Measurements from ENCODE around the gene ATP6V0D1. TPM values are rescaled to one million over a fixed set of nuclear protein-coding genes. Genes with fewer than 3 reads are reported as not detected.

Gene ATP6V0D1
- total RNA-seq, 1 experiment from 2014 or later, result 76.6 TPM

DNA sequence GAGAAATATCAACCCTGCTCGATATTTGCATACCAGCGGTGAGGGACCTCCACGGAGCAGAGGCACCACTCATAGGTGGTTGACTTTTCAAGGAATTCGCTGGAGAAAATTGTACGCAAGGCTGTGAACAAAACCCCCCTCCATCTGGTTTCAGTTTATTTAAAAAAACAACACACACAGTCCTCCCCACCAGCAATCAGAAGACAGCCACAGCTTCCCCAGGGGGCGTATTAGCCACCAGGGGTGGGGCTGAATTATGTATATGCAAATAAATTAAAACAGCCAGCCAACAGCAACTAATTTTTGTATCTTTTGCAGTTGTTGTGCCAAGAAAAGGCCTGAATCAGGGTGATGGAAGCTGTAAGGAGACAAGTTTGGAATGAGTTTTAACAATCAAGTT, 55.9 kb downstream of the ATP6V0D1 start:
- H3K4me2 ChIP-seq (ENCODE audit: low read length), result no peak overlapping the region
- BruUV-seq (replicated peaks), result no TSS peak
- no peak overlapping the region for H3K9ac ChIP-seq (ENCODE audit: low read length)
- no peaks in the 10 kb centered on the region for H4K20me1 ChIP-seq (ENCODE audit: low read length)
- H3K4me1 ChIP-seq (ENCODE audit: insufficient read depth, low read length), result no peaks in the 10 kb centered on the region; the same call in 1 of the 2 replicates
- TF ChIP-seq, protein P1, sequence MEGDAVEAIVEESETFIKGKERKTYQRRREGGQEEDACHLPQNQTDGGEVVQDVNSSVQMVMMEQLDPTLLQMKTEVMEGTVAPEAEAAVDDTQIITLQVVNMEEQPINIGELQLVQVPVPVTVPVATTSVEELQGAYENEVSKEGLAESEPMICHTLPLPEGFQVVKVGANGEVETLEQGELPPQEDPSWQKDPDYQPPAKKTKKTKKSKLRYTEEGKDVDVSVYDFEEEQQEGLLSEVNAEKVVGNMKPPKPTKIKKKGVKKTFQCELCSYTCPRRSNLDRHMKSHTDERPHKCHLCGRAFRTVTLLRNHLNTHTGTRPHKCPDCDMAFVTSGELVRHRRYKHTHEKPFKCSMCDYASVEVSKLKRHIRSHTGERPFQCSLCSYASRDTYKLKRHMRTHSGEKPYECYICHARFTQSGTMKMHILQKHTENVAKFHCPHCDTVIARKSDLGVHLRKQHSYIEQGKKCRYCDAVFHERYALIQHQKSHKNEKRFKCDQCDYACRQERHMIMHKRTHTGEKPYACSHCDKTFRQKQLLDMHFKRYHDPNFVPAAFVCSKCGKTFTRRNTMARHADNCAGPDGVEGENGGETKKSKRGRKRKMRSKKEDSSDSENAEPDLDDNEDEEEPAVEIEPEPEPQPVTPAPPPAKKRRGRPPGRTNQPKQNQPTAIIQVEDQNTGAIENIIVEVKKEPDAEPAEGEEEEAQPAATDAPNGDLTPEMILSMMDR (conservative IDR thresholded peaks at IDR 0.05; ENCODE audit: low read depth, low read length), result no peak
- TF ChIP-seq EZH2 (IDR thresholded peaks at IDR 0.05; ENCODE audit: low read length, unreplicated experiment) (no peak), EZH2phosphoT487 (IDR thresholded peaks at IDR 0.05; ENCODE audit: borderline replicate concordance, low read length) (no peak)
- ChIA-PET POLR2A (ENCODE audit: unreplicated experiment) (no interaction called here), CTCF (no interaction called here)
- no peak overlapping the region for H3K27ac ChIP-seq (ENCODE audit: low read length)
- intact Hi-C loops (cut with micrococcal nuclease), result no loop called here
- H2AFZ ChIP-seq (ENCODE audit: low read length), result no peak overlapping the region
- H3K27me3 ChIP-seq (ENCODE audit: low read length), result no peaks in the 10 kb centered on the region
- H3K9me3 ChIP-seq (ENCODE audit: low read length), result no peaks in the 10 kb centered on the region
- no peaks in the 10 kb centered on the region for H3F3A ChIP-seq (ENCODE audit: low read length, unreplicated experiment)
- H3K36me3 ChIP-seq (ENCODE audit: low read depth, low read length), result no peaks in the 10 kb centered on the region
- H3K9me2 ChIP-seq (replicated peaks; ENCODE audit: low read length), result no peaks in the 10 kb centered on the region
- no peak overlapping the region for H3K4me3 ChIP-seq (ENCODE audit: low read length)
- no peaks in the 10 kb centered on the region for H3K79me2 ChIP-seq (ENCODE audit: low read length)
- ATAC-seq (no peak), DNase-seq (no peak)

DNA sequence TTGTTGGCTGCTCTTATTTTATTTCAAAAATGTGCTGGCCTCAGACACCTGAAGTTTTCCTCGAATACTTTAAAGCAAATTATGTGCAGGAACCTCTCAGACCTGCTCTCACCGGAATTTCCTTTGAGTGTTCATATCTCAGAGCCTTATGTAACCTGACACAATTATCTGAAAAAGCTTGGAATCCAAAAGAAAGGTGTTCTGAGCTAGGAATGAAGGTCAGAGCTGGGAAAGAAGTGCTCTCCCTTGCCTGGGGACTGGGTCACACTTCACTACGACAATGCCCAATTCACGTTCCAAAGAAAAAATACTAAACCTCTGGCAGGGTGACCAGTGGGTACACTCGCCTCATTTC, 56.7 kb downstream of the ATP6V0D1 start:
- H3K9ac ChIP-seq (ENCODE audit: low read length), result no peak overlapping the region
- H3K9me3 ChIP-seq (ENCODE audit: low read length), result no peaks in the 10 kb centered on the region
- no TSS peak for BruUV-seq (replicated peaks)
- no peaks in the 10 kb centered on the region for H3K27me3 ChIP-seq (ENCODE audit: low read length)
- TF ChIP-seq EZH2phosphoT487 (IDR thresholded peaks at IDR 0.05; ENCODE audit: borderline replicate concordance, low read length) (no peak), EZH2 (IDR thresholded peaks at IDR 0.05; ENCODE audit: low read length, unreplicated experiment) (no peak)
- TF ChIP-seq, protein P1 (conservative IDR thresholded peaks at IDR 0.05; ENCODE audit: low read depth, low read length), result no peak
- ChIA-PET CTCF (no interaction called here), POLR2A (ENCODE audit: unreplicated experiment) (no interaction called here)
- no peak for ATAC-seq
- no peaks in the 10 kb centered on the region for H3K9me2 ChIP-seq (replicated peaks; ENCODE audit: low read length)
- no peaks in the 10 kb centered on the region for H3K4me1 ChIP-seq (ENCODE audit: insufficient read depth, low read length)
- no peaks in the 10 kb centered on the region for H4K20me1 ChIP-seq (ENCODE audit: low read length)
- no peaks in the 10 kb centered on the region for H3K36me3 ChIP-seq (ENCODE audit: low read depth, low read length)
- no peaks in the 10 kb centered on the region for H3F3A ChIP-seq (ENCODE audit: low read length, unreplicated experiment)
- H3K4me2 ChIP-seq (ENCODE audit: low read length), result no peak overlapping the region
- no peak overlapping the region for H3K27ac ChIP-seq (ENCODE audit: low read length)
- H3K79me2 ChIP-seq (ENCODE audit: low read length), result no peaks in the 10 kb centered on the region
- no peak overlapping the region for H2AFZ ChIP-seq (ENCODE audit: low read length)
- intact Hi-C loops (cut with micrococcal nuclease), result no loop called here
- DNase-seq, result no peak
- H3K4me3 ChIP-seq (ENCODE audit: low read length), result no peak overlapping the region

DNA sequence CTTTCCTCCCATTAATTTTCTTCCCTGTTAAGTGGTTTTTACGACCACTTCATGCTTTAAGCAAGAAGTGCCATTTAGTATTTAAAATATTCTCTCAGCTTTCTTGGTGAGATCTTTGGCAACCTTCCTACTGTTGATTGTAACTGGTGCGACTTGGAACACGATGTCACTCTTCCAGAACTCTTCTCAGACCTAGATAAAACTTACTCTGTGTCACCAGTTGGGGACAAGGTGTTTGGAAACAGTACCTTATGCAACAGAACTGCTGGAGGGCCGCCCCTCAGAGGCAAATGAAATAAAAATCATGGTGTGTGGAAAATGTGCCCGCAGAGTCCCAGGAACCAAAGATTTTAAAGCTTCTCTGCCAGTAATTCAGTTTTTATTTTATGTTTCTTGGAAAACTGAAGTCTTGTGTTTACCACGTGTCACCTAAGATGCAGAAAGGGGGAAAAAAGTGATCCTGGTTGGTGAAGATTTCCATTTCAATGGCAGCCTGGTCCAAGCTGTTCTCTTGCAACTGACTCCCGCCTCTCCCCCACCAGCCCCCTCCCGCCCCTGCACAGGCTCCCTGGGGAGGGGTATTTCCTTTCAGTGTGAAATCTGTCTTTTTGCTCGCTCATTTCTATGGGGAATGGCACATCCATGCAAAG, 57.2 kb downstream of the ATP6V0D1 start:
- no peaks in the 10 kb centered on the region for H3K9me3 ChIP-seq (ENCODE audit: low read length)
- no peak for DNase-seq
- no peaks in the 10 kb centered on the region for H3K79me2 ChIP-seq (ENCODE audit: low read length)
- no peak overlapping the region for H3K4me2 ChIP-seq (ENCODE audit: low read length)
- H3F3A ChIP-seq (ENCODE audit: low read length, unreplicated experiment), result no peaks in the 10 kb centered on the region
- H3K4me1 ChIP-seq (ENCODE audit: insufficient read depth, low read length), result no peaks in the 10 kb centered on the region
- H3K4me3 ChIP-seq (ENCODE audit: low read length), result no peak overlapping the region
- ATAC-seq, result no peak
- H3K27me3 ChIP-seq (ENCODE audit: low read length), result no peaks in the 10 kb centered on the region
- H2AFZ ChIP-seq (ENCODE audit: low read length), result no peak overlapping the region
- H4K20me1 ChIP-seq (ENCODE audit: low read length), result no peaks in the 10 kb centered on the region
- no peak overlapping the region for H3K9ac ChIP-seq (ENCODE audit: low read length)
- H3K27ac ChIP-seq (ENCODE audit: low read length), result no peak overlapping the region
- H3K36me3 ChIP-seq (ENCODE audit: low read depth, low read length), result no peaks in the 10 kb centered on the region
- no TSS peak for BruUV-seq (replicated peaks)
- POLR2A ChIA-PET (ENCODE audit: unreplicated experiment), result no interaction called here
- no peaks in the 10 kb centered on the region for H3K9me2 ChIP-seq (replicated peaks; ENCODE audit: low read length)
- CTCF ChIA-PET, result no interaction called here
- intact Hi-C loops (cut with micrococcal nuclease), result no loop called here
- TF ChIP-seq EZH2phosphoT487 (IDR thresholded peaks at IDR 0.05; ENCODE audit: borderline replicate concordance, low read length), result no peak

Data from PC-3 (cell line).